SK-MEL-5 (cell line): ENCODE results near the gene FAM131C. TPM values are rescaled to one million over a fixed set of nuclear protein-coding genes. Genes with fewer than 3 reads are reported as not detected.

Experiments used
- DNase-seq: peaks from one replicate; pipeline ENCODE4 v3.0.0-alpha.2; 2016; ENCODE audit warnings: low read depth, low spot score
- in situ Hi-C: cut with HindIII; loops from 2 replicates; pipeline ENCODE4 v1.10.0; 2016; ENCODE audit warnings: low sequenced_read_pairs, high pct_unique_total_duplicates, low pct_unique_long_range_greater_than_20kb
- polyA plus RNA-seq, 2 experiments: library from polyadenylated mRNA; depleted of rRNA; stranded (reverse); fragments of >200 nt; gene quantifications; 2 replicates each; pipeline ENCODE4 v1.2.3, GENCODE V29; 2015
- total RNA-seq: library from RNA; depleted of rRNA; stranded (reverse); fragments of >200 nt; shearing (Covaris generic); gene quantifications from 2 replicates; pipeline ENCODE4 v1.2.3, GENCODE V29; 2014; rRNA removed

The FAM131C gene, protein sequence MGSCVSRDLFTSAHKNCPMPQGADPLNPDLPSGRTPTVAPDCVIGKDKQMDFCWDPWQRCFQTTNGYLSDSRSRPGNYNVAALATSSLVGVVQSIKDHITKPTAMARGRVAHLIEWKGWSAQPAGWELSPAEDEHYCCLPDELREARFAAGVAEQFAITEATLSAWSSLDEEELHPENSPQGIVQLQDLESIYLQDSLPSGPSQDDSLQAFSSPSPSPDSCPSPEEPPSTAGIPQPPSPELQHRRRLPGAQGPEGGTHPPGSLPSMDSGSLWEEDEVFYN
- total RNA-seq, result 0.26 and 0.51 TPM in 2 replicates
- polyA plus RNA-seq (2015; cell fraction: cytosol; rRNA removed), result 1.5 and 1.7 TPM in 2 replicates
- 0.84 and 1.1 TPM in 2 replicates for polyA plus RNA-seq (2015; cell fraction: nucleus; rRNA removed)

DNA sequence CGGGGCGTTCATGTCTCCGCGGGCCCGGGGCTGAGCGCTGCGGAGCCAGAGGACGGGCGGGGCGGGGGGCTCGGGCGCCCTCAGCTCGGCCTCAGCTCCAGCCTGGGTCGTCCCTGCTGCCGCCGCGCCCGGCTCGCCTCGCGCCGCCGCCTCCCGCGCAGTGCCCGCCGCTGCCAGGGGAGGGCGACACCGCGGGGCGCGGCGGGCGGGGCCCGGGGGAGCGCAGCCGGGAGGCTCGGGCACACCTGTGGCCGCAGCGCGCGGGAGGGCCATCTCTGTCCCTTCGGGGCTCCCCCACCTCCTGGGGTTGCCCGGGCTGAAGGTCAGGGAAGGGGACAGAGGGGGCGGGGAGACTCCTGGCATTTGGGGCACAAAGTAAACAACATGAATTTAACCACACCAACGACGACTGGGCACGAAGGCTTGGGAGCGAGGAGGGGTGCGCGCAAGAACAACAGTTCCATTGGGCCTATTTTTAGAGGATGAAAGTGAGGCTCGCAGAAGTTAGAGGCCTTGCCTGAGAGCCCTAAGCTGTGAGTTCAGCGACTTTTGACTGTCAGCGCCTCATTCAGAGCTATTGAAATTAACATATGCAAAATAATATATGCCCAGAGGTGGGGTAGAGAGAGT, at the start of gene FAM131C:
Gene FAM131C, minus strand, starts transcription at position 162 of the 630 bp plus-strand sequence. CDS start 209 bp downstream, outside the sequence.
- in situ Hi-C loops, result no loop called here

DNA sequence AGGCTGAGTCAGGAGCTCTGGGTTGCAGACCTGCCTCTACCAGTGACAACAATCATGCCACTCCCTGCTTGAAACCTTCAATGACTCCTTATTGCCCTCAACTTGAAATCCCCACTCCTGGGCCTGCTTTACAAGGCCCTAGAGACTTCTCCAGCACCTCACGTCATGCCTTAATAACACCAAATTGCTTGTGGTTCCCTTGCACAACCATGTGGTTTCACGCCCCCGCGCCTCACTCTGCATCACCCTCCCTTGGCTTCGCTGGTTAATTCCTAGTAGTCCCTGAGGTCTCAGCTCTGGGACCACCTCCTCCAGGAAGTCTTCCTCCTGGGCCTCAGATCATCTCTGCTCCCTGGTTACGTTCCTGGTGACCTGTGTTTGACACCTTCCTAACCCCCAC, 49.5 kb upstream of the FAM131C start:
- in situ Hi-C loops, result no loop called here
- peak; percentile 8 for DNase-seq

More for the DNA sequence above, at the start of gene FAM131C:
- DNase-seq, result no peak

DNA sequence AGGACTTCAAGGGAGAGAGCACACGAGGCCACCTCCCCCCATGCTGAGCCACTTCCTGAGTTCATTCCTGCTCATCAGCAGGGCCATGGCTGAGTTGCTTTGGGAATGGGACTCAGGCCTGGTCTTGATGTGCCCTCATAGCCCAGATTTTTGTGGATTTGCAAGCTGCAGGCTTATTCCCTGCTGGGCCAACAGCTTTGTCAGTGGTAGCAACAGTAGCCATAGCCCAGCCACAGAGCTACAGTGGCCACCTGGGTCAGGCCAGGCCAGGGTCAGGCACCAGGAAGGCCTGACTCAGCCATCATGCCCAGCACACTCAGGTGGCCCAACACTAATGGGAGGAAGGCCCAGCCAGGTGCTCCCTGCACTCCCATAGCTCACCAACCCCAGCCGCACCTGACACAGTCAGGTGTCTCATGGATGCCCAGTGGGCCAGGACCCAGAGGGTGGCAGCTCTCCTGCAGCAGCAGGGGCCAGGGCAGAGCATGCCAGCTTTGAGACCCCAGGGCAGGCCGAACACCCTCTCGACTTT, 49.0 kb upstream of the FAM131C start:
- DNase-seq, result no peak
- in situ Hi-C loops, result no loop called here

DNA sequence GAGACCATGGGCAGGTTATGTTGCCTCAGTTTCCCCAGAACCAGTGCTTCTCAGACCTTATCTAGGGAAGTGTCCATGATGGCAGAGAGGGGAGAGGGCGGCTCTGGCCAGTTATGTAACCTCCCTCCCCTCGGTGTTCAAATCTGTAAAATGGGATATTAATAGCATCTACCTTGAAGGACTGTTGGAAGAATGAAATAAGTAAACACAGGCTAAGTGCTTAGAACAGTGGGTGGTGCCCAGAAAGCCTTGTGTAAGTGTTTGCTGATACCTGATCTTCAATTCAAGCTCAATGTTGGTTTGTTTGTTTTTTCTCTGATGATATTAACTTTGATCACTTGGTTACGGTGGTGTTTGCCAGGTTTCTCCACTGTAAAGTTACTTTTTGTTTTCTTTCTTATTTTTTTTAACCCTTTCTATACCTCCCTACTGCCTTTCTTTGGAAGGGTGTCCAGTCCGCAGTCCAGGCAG, 47.5 kb upstream of the FAM131C start:
- DNase-seq, result no peak
- in situ Hi-C loops, result no loop called here

DNA sequence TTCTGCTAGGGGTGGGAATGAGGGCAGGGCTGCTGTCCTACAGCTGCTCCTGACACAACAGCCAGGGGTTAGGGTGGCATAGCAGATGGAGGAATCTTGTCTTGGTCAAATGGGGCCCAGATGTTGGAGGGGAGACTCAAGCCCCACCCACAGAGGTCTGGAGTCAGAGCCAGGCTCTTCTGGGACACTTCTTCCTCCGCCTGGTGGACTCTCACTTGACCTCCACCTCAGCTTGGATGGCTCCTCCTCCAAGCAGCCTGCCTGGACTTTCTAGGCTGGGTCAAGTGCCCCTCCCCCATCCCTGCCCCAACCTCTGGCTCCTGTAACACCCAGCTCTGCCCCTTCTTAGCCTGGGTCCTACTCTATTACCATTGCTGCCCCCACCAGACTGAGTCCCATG, 47.0 kb upstream of the FAM131C start:
- no peak for DNase-seq

DNA sequence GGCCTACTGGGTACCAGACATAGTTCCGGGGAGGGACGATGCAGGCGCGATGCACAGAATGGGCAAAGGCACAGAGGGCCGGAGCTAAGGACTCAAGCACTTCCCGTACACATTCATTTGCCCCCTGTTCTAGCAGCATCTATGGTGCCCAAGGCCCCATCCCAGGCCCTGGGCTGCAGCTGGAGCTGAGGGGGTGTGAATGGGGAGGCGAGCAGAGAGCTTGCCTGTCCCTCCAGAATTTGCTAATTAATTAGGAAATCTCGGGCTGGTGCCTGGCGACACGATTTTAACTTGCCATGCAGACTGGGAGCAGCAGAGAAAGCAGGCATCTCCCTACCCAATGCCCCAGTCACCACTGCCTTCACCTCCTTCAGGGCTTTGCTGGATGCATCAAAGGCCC, 46.5 kb upstream of the FAM131C start:
- DNase-seq, result no peak
- in situ Hi-C loops, result no loop called here

More for the DNA sequence above, 47.0 kb upstream of the FAM131C start:
- in situ Hi-C loops, result no loop called here

DNA sequence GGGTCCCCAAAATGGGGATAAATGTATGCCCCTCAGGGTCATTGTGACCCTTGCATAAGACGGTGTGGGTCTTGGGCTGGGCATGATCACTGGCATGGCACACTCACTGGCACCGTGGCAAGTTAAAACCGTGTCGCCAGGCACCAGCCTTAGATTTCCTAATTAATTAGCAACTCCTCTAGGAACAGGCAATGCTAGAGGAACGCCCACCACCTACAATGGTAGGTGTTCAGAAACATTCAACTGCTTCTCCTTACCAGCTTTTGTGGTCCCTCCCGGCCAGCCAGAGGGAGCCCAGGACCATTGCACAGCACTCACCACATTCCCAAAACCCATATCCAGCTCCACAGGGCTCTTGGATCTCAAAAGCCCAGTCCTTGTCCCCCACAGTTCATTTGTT, 46.1 kb upstream of the FAM131C start:
- DNase-seq, result no peak
- in situ Hi-C loops, result no loop called here

DNA sequence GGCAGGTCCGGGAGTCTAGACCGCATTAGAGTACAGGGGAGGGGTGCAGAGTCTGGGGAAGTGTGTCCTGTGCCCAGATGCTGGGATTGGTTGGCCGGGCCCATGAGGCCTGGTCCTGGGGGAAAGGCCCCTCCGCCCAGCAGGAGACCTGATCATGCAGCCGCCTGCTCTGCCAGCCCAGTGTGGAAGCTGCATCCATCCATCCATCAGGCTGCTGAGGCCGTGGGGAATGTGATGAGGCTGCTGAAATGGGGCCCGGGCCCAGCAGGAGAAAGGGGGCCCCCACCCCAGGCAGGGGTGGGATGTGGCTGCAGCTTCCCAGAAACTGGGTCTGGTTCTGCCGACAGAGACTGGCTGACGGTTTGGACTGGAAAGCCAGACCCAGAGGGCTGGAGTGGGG, 45.3 kb upstream of the FAM131C start:
- no peak for DNase-seq
- in situ Hi-C loops, result no loop called here

DNA sequence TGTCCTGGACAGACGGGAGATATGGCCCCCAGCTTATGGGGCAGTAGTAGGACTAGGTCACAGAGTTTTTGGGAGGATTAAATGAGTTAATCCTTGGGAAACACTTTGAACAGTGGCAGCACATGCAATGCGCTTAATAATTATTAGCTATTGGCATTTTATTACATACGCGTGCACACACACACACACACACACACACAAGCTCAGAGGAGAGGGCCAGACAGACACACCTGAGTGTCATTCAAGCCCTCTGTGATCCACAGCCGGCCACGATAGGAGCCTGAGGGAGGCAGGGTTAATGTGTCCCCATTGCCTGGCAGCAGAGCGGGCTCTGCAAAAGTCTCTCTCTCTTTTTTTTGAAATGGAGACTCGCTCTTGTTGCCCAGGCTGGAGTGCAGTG, 44.5 kb upstream of the FAM131C start:
- in situ Hi-C loops, result no loop called here
- DNase-seq, result no peak

DNA sequence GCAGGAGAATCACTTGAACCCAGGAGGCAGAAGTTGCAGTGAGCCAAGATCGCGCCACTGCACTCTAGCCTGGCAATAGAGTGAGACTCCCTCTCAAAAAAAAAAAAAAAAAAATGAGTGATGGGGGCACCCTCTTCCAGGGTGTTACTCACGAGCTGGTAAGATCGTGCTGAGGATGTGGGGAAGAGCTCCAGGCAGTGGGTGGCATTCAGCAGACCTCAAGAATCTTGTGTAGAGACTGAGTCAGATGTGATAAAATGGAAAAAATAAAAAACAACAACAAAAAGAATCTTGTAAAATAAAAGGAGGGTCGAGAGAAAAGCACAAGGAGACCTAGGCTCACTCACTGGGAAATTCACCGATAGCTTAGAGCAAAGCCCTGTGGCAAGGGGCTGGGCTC, 43.9 kb upstream of the FAM131C start:
- DNase-seq, result no peak
- in situ Hi-C loops, result no loop called here

DNA sequence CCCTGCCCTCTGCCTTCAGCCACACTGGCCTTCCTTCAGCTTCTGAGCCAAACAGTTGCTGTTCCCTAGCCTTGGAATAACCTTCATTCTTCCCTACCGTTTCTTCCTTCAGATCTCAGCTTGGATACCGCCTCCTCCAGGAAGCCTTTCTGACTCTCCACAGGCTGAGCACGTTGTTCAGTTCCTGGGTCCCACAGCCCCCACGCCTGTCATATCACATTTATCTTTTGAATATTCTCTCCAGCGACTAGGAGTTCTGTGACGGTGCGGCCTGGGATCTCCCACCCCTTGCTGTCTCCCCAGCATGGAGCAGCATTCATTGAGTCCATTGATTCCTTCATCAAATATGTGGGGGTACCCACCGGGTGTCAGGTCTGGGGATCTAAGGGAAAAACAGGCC, 43.2 kb upstream of the FAM131C start:
- in situ Hi-C loops, result no loop called here
- DNase-seq, result no peak

DNA sequence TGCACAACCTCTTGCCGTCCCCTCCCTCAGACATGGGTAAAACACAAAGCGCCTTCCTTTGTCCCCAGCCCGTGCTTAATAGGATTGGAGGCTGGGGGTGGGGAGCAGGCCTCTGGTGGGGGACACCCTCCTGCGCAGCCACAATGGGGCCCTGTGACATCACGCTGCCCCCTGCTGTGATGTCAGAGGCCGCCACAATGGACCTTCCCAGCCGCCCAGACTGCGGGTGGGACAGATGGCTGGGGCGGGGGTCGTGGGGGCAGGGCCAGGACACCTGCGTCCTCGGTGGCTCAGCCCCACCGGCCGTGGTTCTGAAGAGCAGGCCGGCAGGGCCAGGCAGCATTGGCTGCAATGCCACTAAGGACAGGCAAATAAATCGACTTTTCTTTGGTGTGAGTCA, 42.6 kb upstream of the FAM131C start:
- DNase-seq, result no peak
- in situ Hi-C loops, result no loop called here

DNA sequence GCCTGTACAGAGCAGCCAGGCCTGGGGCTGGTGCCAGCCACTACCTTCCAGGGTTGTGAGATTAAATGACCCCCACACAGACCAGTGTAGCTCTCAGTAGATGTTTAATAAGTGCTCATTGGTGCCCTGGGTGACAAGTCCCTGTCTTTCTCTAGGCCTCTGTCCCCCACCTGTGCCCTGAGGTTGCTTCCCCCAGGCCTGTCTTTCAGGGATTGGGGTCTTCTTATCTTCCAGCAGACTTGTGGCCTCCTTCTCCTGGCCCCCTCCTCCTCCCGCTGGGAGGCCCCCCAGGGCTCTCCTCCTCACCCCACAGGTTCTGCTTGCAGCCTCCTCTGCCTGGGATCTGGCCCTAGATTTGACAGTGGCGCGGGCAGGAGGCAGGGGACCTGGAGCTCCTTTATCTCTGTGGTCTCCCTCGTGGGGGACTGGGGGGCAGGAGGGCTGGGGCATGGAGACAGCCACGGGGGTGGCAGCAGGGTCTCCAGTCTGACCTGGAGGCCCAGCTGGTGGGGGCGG, 42.1 kb upstream of the FAM131C start:
- in situ Hi-C loops, result no loop called here

DNA sequence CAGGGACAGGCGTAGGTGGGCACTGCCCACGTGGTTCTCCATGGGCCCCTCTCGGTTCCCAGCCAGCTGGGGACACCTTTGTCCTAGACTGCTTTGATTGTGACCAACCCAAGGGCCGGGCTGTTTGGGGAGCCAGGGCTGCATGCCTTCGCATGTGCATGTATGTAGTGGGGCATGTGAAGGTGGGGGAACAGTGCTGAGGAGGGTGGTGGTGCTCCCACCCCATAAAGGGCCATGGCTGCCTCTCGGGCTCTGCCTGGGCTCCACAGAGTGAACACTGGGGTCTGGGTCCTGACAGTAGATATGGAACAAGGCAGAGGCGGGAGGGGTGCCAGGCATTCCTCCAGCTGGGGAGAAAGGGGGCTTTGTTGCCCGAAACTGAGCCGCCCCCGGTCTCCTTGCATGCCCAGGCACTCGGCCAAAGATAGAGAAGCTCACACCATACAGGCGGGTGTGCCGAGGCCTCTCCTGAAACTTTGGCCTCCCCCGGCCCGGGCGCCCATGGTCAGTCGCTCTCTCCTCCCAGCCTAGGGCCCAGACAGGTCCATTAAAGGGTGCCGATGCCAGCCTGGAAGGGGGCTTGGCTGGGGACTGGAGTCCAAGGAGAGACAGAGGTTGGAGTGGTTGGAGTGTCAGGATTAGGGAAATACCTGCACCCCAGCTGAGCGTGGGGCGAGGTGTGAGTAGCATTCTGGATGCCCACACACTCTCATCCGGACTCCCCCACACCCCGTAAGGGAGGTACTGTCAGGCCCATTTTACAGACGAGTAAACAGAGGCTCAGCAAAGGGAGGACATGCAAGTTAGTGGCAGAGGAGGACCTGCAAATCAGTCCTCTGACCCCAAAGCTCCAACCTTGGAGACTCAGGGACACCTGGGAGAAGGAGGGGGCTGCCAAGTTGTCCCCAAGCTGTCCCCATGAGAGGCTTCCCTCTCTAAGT, 41.3 kb upstream of the FAM131C start:
- in situ Hi-C loops, result no loop called here

More for the DNA sequence above, 42.1 kb upstream of the FAM131C start:
- DNase-seq, result no peak

DNA sequence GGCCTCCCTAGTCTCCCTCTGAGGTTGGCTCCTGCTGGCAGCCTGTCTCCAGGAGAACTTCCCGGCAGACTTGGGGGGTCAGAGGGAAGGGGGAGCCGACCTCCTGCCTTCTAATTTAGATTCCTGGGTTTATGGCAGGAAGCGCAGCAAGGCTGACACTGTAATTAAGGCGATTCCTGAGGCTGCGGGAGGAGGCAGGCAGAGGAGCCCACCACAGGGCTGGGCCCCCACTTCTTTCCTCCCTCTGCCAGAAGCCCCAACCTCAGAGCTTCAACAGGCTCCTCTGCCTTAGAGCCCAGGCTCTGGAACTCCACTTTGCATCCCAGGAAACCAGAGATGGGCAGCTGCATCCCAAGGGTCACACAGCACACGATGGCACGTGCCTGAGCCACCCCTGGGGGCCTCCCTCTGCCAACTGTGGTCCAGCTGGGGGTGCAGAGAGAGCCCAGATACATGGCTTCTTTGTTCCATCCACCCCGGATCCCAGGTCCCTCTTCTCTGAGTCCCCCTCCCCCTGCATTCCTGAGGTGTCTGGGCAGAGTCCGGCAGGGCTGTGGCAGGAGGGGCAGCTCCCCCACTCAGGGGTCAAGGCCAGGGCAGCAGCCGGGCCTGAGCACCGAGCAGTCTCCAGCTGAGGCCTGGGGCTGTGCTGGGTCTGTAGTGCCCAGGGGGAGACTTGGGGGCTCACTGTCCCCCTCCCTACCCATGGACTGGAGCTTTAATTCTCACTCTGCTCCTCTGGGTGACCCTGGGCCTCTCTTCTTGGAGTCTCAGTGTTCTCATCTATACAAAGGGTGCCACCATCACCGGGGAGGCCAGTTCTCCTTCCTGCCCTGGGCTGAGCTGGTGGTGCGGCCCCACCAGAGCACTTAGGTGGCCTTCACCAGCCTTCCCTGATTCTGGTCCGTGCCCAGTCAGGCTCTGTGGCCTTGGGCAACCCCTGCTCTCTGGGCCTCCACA, 39.4 kb upstream of the FAM131C start:
- no peak for DNase-seq

More for the DNA sequence above, 41.3 kb upstream of the FAM131C start:
- DNase-seq, result no peak

DNA sequence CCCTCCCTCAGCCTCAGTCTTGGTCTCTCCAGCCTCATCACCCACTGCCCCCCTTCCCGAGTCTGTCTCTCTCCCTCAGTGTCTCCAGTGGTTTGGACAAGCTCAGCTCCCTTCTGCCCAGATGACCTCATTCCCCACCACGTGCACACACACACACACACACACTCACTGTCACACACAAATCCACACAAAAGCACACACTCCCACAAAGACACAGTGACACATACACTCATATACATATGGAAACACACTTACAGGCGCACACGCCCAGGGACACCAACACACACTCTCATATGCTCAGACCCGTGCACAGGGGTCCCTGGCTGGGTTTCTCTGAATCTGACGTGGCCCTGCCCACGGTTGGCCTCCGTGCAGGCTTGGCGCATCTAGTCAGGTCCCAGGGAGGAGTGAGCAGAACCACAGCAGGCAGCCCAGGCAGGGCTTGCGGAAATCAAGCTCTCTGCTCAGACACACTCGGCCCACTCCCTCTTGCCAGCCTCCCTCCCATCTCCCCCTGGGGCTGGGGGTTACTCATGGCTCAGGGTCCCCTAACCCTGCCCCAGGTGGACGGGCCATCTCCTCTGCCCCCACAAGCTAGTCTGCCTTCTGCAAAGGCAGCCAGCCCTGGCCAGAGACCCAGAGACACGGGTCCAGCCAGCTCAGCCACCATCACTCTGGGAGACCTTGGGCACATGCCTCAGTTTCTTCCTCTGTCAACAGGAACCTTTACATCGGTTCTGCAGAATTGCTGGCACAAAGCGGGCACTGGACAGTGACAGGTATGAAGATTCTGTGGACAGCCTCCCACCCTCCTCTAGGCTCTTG, 38.5 kb upstream of the FAM131C start:
- no peak for DNase-seq
- in situ Hi-C loops, result no loop called here

More for the DNA sequence above, 39.4 kb upstream of the FAM131C start:
- in situ Hi-C loops, result no loop called here
